GM21717 (cell line): Measurements from ENCODE around the gene MACROD2.

Experiments
- ATAC-seq: cut with Tn5 transposase; IDR thresholded peaks from one replicate; pipeline ENCODE4 v1.9.1; 2021; ENCODE audit warnings: mild to moderate bottlenecking, moderate library complexity; ENCODE audit not compliant: unreplicated experiment

The MACROD2 gene

DNA sequence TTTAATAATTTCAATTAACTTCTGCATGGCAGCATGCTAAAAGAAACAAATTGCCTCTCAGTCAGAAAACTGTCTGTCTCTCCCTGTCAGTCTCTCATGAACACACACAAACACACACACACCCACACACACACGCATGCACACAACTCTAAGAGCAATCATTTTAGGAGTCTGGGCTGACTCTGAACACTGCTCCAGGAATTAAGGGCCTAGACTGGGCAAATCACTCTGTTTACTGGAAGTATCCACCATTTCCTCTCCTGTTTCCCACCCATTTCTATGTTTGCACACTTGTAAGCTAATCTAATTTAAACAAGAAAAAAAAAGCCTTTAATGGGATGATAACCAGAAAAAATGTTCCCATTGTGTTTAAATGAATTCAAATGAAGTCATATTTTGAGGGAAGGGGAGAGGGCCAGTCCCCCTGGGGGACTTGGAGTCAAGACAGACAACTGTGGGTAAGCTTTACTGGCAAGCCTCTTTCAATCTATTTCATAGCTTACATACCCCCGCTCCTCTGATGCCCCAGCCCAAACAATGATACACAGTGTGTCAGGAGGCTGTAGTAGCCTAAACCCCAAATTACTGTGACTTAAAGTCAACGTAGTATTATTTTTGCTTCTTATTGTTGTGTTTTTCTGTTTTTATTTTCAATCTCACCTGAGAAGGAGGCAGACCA, 789.9 kb downstream of the MACROD2 start:
- no peak for ATAC-seq

DNA sequence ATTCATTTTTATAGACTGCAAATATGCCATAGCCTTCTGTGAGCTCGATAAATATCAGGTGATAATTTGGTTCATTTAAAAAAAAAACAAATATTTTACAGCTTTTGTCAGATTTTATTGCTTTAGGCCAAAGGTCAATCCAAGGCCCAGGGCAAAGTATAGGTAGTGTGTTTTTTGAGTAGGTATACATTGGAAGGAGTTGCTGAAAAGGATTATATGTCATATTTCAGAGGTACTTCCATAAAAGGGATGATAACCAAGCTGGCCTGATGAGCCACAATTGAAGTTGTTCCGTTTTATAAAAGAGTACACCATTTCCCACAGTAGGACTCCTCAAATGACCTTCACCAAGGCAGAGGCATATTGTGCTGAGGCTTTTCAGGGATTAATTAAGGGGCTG, 794.9 kb downstream of the MACROD2 start:
- no peak for ATAC-seq

DNA sequence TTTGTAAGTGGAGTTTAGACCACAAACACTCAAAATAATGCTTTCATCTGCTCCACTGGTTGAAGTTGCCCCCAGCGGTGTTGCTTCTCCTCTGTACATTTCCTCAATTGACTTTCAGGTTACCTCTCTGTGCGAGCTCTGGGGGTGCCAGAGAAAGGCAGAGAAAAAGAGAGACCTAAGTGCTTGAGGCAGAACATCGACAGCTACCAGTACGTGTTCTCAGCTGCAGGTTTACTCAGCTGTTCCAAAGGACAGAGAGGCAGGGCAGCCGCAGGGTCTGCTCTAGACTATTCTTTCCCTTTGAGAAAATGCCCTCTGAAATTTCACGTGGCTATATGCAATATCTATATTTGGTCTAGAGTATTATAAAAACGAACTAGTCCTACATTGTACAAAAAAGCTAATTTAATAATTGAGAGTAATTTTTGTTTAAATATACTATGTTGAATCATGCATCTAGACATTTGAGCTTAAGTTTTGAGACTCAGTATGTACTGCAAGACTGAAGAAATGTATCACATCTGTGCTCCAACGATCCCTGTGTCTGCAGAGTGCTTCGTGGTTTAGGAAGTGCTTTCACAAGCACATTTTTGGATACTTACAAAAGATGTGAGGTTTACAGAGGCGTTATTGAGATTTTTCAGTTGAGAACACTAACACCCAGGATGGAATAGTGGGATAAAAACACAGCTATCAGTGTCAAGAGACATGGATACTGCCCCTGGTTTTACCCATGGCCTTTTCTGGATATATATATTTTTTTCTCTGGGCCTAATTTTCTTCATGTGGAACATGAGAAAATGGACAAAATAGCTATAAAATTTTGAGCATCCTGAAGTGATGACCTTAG, 795.7 kb downstream of the MACROD2 start:
- ATAC-seq: no peak

DNA sequence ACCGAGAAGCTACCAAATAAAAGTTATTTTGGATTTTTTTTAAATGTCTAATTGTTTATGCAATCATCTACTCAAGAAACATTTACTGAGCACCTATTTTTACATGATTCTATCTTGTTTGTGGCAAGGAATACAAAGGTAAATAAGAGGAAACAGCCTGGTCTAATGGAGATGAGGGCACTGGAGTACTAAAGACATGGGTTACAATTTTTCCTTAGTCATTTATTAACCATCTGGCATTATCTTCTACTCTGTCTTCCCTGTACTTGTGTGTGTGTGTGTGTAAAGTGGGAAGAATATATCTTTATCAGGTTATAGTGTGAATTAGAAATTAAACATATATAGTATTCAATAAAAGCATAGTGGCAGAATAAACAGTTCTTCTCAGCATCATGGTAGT, 797.6 kb downstream of the MACROD2 start:
- no peak for ATAC-seq

DNA sequence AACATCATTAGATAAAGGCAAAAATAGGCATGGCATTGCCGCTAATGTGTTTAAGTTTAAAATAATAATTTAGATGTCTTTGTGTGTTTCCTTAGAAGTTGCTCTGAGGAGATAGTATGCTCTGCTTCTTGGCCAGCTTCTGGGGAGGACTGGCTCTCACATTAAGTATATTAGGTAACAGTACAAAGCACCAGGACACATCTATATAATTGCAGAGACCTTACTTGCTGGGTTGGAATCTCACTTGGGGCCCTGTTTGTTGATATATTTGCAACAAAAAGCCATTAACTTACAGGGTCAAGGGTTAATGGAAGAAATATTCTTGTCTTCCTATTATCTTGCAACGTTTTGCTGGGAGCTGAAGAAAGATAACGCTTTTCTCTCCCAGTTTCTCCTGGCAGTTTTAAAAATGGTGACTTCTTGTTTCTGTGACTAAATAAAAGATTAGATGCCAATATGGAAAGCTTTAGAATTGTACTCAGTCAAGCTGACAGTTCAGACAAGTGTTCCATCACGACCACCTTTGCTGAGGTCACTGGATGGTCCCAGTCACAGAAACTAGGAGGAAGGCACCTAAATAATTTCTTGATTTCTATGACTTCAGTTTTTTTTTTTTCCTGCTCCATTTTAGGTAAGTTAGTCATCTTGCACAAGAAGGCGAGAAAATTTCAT, 804.4 kb downstream of the MACROD2 start:
- ATAC-seq: no peak

DNA sequence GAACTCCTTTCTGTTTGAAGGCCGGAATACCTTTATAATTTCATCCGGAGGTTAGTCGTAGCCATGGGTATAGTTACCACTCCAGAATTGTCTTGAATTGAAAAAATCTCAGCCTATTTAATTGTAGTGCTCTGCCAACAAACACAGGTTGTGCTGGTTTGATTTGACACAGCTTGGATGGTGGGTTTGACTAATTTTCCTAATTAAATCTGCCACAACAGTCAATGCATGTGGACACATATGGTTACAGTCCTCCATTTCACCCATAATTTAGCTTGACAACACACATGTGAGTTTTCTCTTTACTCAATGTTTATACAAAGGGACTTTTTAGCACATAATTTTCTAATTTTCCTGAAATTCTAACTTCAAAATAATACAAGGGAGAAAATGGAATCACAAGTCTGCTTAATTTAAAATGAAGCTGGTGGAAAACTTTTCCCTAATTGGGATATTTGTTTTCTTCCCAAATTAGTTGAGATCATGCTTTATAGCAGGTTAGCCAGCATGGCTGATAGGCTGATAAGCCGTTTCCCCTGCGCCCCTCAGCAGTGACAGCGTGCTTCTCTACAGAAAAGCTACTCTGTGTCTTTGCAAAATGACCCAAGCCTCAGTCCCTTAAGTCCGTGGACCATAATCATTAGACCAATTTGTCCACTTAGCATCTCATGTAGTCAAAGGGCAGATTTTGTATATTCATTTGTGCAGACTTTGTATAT, 805.5 kb downstream of the MACROD2 start:
- no peak for ATAC-seq

DNA sequence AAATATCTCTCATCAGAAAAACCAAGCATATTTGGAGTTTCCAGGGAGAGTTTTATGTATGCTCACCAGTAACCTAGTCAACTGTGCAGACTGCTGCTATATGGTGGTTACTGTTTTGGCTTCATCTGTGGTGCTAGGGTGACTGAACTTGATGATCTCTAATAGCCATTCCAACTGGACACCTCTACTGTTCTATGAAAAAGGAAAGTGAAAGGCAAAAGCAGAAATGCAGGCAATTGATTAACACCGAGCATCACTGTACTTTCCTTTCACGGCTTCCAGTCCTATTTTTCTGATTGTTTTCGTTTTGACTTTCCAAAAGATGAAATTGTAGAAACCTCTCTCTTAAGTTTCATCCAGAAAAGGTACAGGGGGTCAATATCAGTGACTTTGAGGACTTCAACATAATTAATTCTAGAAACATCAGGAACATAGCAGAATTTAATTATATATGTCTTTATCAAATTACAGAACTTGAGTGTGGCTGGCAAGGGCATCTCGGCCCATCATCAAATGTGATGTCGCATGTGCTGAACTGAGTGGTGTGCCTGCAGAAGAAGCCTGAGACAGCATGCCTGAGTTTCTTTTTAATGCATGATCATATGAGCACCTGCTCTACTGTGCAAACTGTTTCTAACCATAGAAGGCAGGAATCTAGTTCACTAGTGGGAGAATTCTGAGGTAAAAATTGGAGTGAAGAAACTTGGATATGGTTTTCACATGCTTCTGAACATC, 806.4 kb downstream of the MACROD2 start:
- no peak for ATAC-seq

DNA sequence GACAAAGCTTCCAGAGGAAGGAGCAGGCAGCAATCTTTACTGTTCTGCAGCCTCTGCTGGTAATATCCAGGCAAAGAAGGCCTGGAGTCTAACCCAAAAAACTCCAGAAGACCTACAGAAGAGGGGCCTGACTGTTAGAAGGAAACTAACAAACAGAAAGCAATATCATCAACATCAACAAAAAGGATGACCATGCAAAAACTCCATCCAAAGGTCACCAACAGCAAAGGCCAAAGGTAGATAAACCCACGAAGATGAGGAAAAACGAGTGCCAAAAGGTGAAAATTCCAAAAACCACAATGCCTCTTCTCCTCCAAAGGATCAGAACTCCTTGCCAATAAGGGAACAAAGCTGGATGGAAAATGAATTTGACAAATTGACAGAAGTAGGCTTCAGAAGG, 811.9 kb downstream of the MACROD2 start:
- ATAC-seq: no peak

DNA sequence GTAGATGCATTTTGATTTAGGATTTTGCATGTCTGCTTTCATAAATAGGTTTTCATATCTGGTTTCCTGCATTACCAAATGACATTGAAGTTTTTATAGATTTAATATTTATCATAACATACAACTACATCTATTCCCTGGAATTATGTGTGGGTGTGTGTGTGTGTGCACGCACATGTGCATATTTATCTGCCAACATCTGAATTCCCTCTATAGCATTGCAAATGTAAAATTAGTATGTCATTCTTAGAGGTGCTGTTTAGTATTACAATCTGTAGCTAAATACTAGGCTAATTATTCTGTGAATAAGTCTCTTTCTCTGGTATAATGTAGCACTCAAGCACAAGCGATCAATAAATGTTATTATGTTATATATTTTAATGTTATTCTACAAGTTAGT, 820.0 kb downstream of the MACROD2 start:
- ATAC-seq: no peak

DNA sequence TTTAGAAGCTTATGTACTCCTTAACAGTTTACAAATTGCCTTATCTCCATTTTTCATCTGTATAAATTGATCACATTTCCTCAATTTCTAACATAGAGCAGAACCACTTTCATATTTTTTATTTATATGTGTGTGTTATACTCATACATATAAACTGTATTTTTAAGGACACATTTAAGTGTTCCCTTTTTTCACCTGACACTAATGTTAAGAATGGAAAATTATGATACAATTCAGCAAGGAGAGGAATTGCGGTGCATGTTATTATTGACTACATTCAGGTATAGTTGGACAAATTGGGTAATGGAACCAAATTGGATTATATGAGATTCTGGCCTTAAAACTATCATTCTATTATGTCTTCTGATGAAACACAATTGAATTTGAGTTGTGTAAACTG, 821.2 kb downstream of the MACROD2 start:
- ATAC-seq: no peak

DNA sequence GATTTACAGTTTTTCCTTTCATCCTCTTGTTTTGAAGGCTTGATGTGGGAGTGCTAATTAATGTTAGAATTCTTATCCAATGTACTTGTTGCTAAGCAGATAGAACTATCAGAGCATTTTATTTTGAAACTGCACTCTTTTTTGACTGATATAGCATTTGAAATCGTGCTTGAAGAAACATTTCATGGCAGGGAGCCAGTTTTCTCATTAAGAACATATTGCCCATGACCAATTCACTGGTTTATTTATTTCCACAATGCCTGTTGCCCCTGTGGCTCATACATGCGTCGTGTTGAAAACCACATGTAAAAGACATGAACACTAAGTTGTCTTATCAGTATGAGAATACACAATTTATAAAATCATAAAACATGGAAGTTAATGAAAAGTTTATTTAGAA, 821.8 kb downstream of the MACROD2 start:
- no peak for ATAC-seq

DNA sequence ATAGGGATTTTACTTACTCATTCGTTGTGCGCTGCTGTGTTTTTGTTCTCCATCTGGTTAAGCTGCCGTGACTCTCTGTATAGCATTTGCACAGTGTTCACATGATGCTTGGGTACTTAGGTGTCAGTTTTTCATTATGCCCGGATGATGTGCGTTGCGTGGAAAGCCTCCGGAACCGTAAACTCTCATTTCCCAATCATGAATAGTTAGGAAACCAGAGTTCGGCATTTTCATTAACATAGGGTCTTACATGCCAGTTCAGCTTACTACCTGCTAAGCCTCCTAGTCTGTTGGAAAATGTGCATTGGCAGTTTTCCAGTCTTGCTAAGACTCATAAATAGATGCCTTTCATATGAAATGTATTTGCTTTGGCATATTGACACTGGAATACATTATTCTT, 825.5 kb downstream of the MACROD2 start:
- no peak for ATAC-seq

DNA sequence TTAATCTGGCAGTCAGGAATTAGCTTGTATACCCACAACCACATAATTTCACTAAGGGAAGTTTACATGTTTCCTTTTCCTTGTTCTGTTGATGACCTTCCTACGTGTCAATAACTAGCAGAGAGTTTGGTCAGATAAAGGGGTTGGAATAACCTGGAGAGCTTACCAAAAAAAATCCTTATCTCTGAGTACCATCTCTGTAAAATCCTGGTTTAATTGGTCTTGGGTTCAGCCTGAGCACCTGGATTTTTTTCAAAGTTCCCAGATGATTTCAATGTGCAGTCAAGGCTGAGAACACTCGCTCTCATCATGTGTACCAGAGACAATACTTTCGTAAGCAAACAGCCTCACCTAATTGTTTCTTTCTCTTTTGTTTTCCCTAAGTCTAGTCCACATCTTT, 825.9 kb downstream of the MACROD2 start:
- no peak for ATAC-seq

DNA sequence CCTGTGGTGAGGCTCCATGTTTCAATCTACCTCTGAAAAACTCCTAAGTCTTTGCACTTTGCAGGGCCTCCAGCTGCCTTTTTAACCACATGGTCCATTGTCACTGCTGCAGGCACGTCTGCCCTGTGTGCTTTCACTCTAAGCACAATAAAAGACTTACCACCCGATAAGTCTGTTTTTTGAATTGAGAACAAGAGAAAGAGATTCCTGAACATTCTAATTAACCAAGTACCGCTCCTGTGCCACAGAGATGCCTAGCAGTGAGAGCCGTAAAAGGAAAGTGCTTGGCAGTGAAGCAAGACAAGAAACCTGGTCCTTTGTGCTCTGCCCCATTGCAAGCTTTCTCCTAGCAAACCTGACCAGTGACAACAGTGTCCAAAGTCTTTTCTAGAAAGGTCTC, 829.7 kb downstream of the MACROD2 start:
- ATAC-seq: no peak

DNA sequence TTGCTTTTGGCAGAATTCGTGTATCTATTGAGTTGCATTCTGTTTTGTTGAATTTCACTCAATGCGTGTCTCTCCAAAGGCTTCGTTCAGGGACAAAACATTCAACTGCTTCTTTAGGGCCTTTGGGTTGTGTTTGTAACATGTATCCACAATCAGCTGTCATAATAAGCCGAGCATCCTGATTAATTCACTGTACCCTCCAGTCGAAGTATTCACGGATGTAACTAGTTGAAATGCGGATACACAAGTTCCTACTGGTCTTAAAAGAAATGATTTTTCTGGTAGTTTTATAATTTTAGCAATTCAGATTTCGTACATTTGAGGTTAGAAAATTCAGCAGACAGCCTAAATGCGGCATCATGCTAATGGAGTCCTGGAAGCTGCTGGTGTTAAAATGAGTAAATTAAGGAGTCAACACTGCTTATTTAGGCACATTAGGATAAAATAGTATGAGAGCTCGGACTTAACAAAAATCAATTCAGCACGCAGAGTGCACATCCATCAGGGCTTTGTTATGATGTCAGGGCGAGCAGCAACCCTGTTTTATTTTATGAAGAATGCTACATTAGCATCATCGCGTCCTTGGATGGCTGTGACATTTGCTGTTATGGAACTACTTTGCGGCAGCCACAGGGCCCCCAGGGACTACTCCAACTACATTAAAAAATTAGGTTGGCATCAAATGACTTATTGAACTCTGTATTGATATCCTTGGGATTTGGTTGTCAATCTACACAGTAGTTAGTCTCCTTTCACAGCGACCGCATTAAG, 831.4 kb downstream of the MACROD2 start:
- ATAC-seq: no peak

DNA sequence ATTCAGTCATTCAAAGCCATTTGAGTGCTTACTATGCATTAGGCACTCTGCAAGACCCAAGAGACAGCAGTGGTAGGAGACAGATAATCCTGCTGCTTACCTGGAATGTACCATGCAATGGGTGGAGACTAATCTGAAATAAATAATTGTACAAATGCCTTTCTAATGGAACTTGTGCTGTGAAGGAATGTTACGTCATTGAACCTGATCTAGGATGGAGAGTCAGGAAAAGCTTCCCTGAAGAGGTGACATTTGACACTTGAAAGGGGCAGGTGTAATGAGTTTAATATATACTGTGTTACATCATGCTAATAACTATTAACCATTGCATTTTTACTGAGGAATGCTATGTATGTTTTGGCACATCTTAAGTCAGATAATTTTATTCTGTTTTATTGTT, 833.1 kb downstream of the MACROD2 start:
- ATAC-seq: no peak

DNA sequence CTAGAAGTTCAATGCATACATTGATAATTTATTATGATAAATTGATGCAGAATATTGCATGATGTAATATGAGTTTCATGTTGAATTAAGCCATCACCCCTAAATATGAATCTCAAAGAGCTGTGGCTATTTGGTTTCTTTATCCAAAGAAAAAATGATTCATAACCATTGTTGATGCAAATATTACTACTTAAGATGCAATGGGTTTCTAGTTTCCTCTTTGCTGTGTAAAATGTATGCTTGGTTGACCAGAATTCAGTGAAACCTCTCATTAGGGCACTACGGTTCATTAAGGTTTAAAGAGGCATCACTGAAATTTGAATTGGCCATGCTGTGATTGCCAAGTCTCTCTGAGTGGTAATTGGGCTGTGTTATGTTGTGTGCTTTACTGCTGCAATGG, 834.6 kb downstream of the MACROD2 start:
- ATAC-seq: peak; percentile 53

DNA sequence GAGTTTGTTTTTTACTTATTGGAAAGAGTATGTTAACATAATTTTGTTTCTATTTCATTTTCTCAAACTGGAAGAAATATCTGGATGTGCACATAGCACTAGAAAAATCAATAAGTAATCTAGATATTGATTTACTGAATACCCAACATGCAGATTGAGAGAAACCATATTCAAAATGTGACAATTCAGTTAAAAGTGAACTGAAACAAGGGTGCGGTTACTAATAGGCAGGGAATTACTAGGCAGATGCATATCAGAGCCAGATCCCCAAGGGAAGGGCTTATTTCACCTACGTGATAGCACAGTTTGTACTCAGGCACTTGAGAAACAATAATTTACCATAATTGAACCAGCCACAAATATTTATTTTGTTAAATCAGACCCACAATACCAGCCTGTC, 835.1 kb downstream of the MACROD2 start:
- peak; percentile 64 for ATAC-seq

DNA sequence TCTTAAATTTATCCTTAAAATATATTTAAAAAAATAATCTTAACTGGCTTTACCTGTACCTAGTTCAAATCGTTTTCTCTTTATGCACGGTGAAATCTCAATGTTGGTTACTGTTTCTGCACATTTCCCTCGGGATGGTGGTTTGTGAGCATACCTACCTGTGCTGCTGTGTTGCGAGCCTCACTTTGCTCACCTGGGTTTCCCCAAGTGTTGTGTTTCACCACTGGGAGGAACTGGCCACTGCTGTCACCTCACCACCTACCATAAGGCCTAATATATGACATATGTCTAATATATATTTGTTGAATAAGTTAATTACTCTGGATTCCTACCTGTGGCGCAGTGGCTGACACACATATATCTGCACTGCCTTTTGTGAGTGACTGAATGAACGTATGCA, 835.6 kb downstream of the MACROD2 start:
- peak; percentile 21 for ATAC-seq

DNA sequence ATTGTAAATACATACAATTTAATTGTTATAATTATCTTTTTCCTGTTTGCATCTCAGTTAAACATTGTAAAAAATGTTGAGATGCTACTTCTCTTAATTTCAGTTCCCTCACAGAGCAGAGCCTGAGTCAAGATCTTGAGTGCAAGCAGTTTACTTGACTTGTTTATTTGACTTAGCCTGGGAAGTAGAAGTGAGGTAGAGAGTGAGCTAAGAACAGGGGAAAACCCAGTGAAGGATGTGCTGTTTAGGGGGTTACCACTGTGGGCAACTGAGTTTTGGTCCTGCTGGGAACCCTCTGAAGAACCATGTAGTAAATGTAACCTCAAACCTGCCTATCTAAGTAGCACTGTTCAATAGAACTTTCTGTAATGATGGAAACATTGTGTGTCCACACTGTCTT, 837.3 kb downstream of the MACROD2 start:
- ATAC-seq: peak; percentile 75
